Pancreas (tissue), 10 donors: ENCODE measurements around the gene ELL2. TPM values are rescaled to one million over a fixed set of nuclear protein-coding genes. Genes with fewer than 3 reads are reported as not detected.

Experiments used
- ATAC-seq, 4 donors: fragments of 200-7000 bp; cut with Tn5 transposase; one replicate each; pipeline versions ENCODE4 v1.8.0 to v1.9.1; 2020; ENCODE audit warnings: mild to moderate bottlenecking in 4 of 4, moderate library complexity in 4 of 4
- DNase-seq, 6 donors: peaks; one replicate each; pipeline ENCODE4 v3.0.0-alpha.2; 2020
- FAIRE-seq: peaks from 2 replicates; lab custom pipeline; 2012; peaks lifted over from hg19 to GRCh38; lab: Jason Lieb, UNC
- H3K27ac ChIP-seq, 4 donors: fragments of 200-600 bp; sonication (generic); 1 replicate in 3 of 4; 2 replicates in 1 of 4; pipeline versions ENCODE4 v1.5.0 to v1.8.0; 2020
- H3K27me3 ChIP-seq, 4 donors: fragments of 200-600 bp; one replicate each; pipeline ENCODE4 v1.8.0; 2021
- H3K36me3 ChIP-seq, 3 donors: fragments of 200-600 bp; sonication (generic) in 1 of 3; one replicate each; pipeline versions ENCODE4 v1.5.0 to v1.8.0; 2020 to 2021
- H3K4me1 ChIP-seq, 3 donors: fragments of 200-600 bp; one replicate each; pipeline ENCODE4 v1.8.0; 2021
- H3K4me3 ChIP-seq, 4 donors: fragments of 200-600 bp; sonication (generic) in 2 of 4; one replicate each; pipeline versions ENCODE4 v1.5.0 to v1.8.0; 2020 to 2021
- H3K9me3 ChIP-seq, 4 donors: fragments of 200-600 bp; one replicate each; pipeline ENCODE4 v1.8.0; 2021
- WGBS, 2 donors: extraction: QIAGEN DNeasy Blood & Tissue Kit; methylation state at CpG; one replicate each; pipeline ENCODE4 v1.1.7; 2013; 5-methylcytosine and 5-hydroxymethylcytosine counted together
- intact Hi-C, 3 donors: fragments of 100-400 bp; cut with DNase I; formaldehyde crosslinking; loops; one replicate each; pipeline versions ENCODE4 v1.11.1 to v1.14.2; 2022
- polyA plus RNA-seq, 2 donors: library from polyadenylated mRNA; stranded (reverse); fragments of 200-250 nt; gene quantifications; one replicate each; pipeline ENCODE4 v1.2.3, GENCODE V29; 2013
- total RNA-seq, 6 donors: library from RNA; stranded (reverse); fragmentation: NEBNext Ultra II Directional in 4 of 6; extraction: Animal tissue kit (Norgen Biotek cat#: 25700) in 4 of 6; gene quantifications; one replicate each; pipeline versions ENCODE4 v1.2.1 to v1.2.4, GENCODE V29; 2021 to 2023
- TF ChIP-seq, protein P1 (sequence below), 4 donors: fragments of 200-600 bp; sonication (generic) in 3 of 4; IDR thresholded peaks; one replicate each; pipeline versions ENCODE4 v1.5.0 to v1.8.0; 2021; ENCODE audit warnings: antibody characterized with exemption in 4 of 4
- donor health status: healthy with polysubstance abuse.
- donor health status: DM: no; HTN: no; CAD: no; lungs with moderate emphysema.
- donor health status: DM: no; HTN: no; CAD: no.
- donor health status: control.
- donor health status: control.
- donor health status: Bipolar disorder and iron deficiency.
- donor health status: DM: yes; HTN: yes; CAD: no.
- donor health status: DM: no; HTN: no; CAD: no.
- donor health status: DM: no; HTN: no; CAD: no.
- donor health status: DM: yes; HTN: yes; CAD: no.

ELL2 gene
- total and polyA plus RNA-seq, 8 donors, result 21.0 to 92.8 (median 76.8) TPM

DNA sequence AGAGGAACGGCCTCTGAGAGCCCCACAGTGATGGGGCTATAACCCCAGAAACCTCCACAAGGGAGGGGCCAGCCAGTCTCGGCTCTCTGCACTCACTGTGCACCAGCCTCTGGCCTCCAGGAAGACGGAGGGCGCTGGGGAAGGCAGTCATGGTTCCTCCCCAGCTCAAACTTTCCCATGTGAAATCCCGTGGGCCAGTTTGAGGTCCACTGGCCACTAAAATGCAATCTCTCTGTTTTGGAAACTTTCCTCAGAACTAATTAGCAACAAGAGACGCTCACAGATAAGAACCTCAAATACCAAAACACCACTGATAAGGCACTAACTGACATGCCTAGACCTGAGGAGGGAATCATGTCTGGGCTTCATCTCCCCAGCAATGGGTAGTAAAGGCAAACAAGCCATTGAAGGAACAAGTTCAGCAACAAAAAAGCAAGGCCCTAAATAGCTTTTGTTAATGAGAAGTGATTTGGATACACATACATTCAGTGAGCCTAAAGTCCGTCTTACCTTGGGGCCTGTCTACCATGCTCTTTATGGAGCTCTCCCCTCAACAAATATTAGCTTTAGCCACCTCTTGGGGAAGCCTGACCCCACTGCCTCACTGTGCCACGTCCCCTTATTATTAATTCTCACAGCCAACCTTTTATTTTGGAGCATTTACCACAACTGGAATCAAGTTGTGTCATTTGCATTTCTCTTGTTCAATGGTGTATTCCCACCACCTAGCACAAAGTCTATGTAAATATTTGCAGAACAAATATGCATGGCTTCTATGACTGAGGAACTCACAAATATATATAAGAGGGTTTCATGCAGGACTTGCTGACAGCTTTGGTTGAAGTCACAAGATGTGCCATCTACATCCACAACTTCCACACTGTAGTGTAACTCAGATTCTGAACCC lies 83.0 kb downstream of the ELL2 start:
- DNase-seq, result no peak
- ATAC-seq, result peak in 3 of 4 donors; percentile 46 to 58 (median 49)
- no peaks in the 10 kb centered on the region for H3K36me3 ChIP-seq
- H3K9me3 ChIP-seq, result no peaks in the 10 kb centered on the region
- FAIRE-seq, result no peak
- intact Hi-C loops, result loop anchor here in 1 of 3 donors (10.0 kb wide), 1 partner anchor 446 kb away; no protein-coding TSS in a partner anchor
- H3K4me3 ChIP-seq, result no peak overlapping the region
- H3K27me3 ChIP-seq, result no peaks in the 10 kb centered on the region
- TF ChIP-seq, protein P1, sequence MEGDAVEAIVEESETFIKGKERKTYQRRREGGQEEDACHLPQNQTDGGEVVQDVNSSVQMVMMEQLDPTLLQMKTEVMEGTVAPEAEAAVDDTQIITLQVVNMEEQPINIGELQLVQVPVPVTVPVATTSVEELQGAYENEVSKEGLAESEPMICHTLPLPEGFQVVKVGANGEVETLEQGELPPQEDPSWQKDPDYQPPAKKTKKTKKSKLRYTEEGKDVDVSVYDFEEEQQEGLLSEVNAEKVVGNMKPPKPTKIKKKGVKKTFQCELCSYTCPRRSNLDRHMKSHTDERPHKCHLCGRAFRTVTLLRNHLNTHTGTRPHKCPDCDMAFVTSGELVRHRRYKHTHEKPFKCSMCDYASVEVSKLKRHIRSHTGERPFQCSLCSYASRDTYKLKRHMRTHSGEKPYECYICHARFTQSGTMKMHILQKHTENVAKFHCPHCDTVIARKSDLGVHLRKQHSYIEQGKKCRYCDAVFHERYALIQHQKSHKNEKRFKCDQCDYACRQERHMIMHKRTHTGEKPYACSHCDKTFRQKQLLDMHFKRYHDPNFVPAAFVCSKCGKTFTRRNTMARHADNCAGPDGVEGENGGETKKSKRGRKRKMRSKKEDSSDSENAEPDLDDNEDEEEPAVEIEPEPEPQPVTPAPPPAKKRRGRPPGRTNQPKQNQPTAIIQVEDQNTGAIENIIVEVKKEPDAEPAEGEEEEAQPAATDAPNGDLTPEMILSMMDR (IDR thresholded peaks at IDR 0.05), result no peak
- peaks cover 0 to 3% (median 3%) of the 10 kb centered on the region in 3 donors for H3K4me1 ChIP-seq
- WGBS, 2 donors, result 73 to 75% methylated on average over 8 of the region's 8 CpGs
- H3K27ac ChIP-seq, result peak overlapping the region in 1 of 4 donors; percentile 22

DNA sequence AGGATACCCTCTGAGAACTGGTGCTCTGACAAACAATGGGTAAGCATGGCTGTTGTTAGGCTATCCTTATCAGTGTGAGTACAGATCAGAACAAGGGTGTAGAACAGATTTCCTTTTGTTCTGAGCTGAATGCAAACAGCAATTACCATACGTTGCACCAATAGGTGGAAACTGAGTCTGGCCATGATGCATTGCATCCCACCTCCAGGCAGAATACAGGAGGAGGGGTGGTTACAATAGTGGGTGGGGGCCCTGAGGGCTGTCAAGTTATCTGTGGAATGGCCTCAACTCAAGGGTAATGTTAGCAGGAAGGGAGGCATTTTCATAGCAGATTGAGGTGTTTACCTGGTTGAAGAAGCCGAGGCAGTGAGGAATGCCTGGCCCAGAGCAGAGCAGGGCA lies 84.9 kb downstream of the ELL2 start:
- WGBS, 2 donors, result 76% methylated on average over 2 of the region's 2 CpGs
- FAIRE-seq (no peak), DNase-seq (no peak), ATAC-seq (no peak)
- H3K9me3 ChIP-seq, result no peaks in the 10 kb centered on the region
- H3K4me1 ChIP-seq, result peaks cover 0 to 3% (median 0%) of the 10 kb centered on the region in 3 donors
- H3K36me3 ChIP-seq, result no peaks in the 10 kb centered on the region
- H3K27ac ChIP-seq, result no peak overlapping the region
- no peaks in the 10 kb centered on the region for H3K27me3 ChIP-seq
- TF ChIP-seq, protein P1 (IDR thresholded peaks at IDR 0.05), result no peak
- H3K4me3 ChIP-seq, result no peak overlapping the region
- intact Hi-C loops, result loop anchor here in 1 of 3 donors (10.0 kb wide), 1 partner anchor 448 kb away; no protein-coding TSS in a partner anchor

DNA sequence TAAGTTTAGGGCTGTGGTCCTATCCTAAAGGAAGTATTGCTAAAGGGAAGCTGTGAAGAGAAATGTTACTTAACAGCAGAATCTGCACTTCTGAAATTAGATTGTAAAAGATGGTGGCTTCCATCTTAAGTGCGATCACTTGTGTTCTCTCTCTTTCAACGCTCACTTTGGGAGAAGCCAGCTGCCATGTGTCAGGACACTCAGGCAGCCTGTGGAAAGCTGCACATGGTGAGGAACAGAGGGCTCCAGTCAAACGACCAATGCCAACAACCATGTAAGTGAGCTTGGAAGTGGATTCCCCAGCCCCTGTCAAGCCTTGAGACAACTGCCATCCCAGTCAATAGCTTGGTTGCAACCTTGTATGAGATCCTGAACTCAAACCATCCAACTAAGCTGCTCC lies 87.4 kb downstream of the ELL2 start:
- ATAC-seq (no peak), FAIRE-seq (no peak), DNase-seq (no peak)
- Histone ChIP-seq H3K27ac (no peak overlapping the region), H3K36me3 (no peaks in the 10 kb centered on the region), H3K4me1 (peaks cover 0 to 3% (median 0%) of the 10 kb centered on the region in 3 donors), H3K4me3 (no peak overlapping the region), H3K9me3 (no peaks in the 10 kb centered on the region), H3K27me3 (no peaks in the 10 kb centered on the region)
- intact Hi-C loops, result loop anchor here in 1 of 3 donors (10.0 kb wide), 1 partner anchor 451 kb away; no protein-coding TSS in a partner anchor
- 76 to 79% methylated on average over 3 of the region's 3 CpGs for WGBS, 2 donors
- TF ChIP-seq, protein P1 (IDR thresholded peaks at IDR 0.05), result no peak

DNA sequence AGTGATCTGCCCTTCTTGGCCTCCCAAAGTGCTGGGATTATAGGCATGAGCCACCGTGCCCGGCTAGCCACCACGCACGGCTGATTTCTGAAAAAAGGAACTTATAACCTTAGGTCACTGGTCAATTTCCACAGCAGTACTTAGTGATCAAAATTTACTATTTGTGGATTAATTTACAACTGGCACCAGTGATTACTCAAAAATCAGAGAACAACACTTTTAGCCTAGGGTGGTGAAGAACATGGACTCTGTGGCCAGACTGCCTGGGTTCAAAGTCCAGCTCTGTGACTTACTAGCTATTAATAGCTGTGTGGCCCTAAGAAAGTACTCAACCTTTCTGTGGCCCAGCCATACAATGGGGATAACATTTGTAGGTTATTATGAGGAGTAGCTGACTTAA lies 88.3 kb downstream of the ELL2 start:
- intact Hi-C loops, result loop anchor here in 1 of 3 donors (10.0 kb wide), 1 partner anchor 451 kb away; no protein-coding TSS in a partner anchor
- Histone ChIP-seq H3K4me1 (no peaks in the 10 kb centered on the region), H3K27ac (no peak overlapping the region), H3K36me3 (no peaks in the 10 kb centered on the region), H3K9me3 (no peaks in the 10 kb centered on the region), H3K27me3 (no peaks in the 10 kb centered on the region), H3K4me3 (no peak overlapping the region)
- DNase-seq, result no peak
- no peak for FAIRE-seq
- peak in 3 of 4 donors; percentile 44 to 61 (median 45) for ATAC-seq
- TF ChIP-seq, protein P1 (IDR thresholded peaks at IDR 0.05), result no peak
- 92 to 96% methylated on average over 4 of the region's 4 CpGs for WGBS, 2 donors
